Measurements from ENCODE around the gene SIPA1. TPM values are rescaled to one million over a fixed set of nuclear protein-coding genes. Genes with fewer than 3 reads are reported as not detected.

Gene SIPA1
- polyA plus RNA-seq, 4 donors = 21.7 to 45.2 (median 33.1) TPM

DNA sequence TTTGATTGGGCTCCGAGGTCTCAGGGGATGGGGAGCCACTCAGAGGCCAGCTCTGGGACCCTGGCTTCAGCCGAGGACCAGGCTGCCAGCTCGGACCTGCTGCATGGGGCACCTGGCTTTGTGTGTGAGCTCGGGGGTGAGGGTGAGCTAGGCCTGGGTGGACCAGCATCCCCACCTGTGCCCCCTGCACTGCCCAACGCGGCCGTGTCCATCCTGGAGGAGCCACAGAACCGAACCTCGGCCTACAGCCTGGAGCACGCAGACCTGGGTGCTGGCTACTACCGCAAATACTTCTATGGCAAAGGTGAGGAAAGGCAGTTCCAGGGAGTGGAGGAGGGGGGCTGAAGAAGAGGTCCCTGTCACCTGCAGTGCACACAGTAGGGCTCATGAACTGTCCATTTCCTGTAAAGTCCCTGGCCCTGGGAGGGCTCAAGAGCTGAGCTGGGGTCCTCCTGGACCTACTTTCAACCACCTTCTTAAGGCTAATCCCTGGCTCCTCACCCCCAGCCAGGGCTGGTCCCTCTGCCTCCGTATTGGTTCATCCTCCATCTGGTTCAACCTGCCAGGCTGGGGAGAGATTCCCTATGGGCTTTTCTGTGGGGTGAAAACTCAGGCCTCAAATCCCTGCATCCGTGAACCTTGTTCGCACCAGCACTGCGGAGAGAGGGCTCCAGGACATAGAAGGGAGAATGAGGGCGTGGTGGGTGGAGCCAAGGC, 3.6 kb downstream of the SIPA1 start:
- H3K4me1 ChIP-seq (ENCODE audit: control insufficient read depth in 3 of 3, insufficient read depth in 2 of 3, low read depth in 1 of 3, low read length in 2 of 3) = peaks cover 0 to 38% (median 2%) of the 10 kb centered on the region in 3 donors
- FAIRE-seq = no peak
- H3K9me3 ChIP-seq (ENCODE audit: control insufficient read depth in 2 of 2, insufficient read depth in 1 of 2, low read depth in 1 of 2, low read length in 1 of 2) = no peaks in the 10 kb centered on the region
- 70 to 76% (median 73%) methylated on average over 16 of the region's 16 CpGs for WGBS, 3 donors
- peaks cover 0 to 15% (median 0%) of the 10 kb centered on the region in 3 donors for H3K27me3 ChIP-seq (ENCODE audit: control insufficient read depth in 3 of 3, insufficient read depth in 3 of 3, low read length in 3 of 3)
- H3K4me3 ChIP-seq (ENCODE audit: low read depth in 1 of 3, low read length in 3 of 3) = peak overlapping the region in 2 of 3 donors; percentile 31 to 40
- H3K36me3 ChIP-seq (ENCODE audit: control insufficient read depth in 3 of 3, insufficient read depth in 2 of 3, low read depth in 1 of 3, low read length in 3 of 3) = peaks cover 3 to 59% (median 11%) of the 10 kb centered on the region in 3 donors
- DNase-seq = no peak
- peak overlapping the region in 1 of 3 donors; percentile 79 for H3K27ac ChIP-seq (ENCODE audit: low read depth in 1 of 3, low read length in 2 of 3)

GRCh38 chr11:65642014-65642671, 4.2 kb downstream of the SIPA1 start:
- Histone ChIP-seq H3K27me3 (ENCODE audit: control insufficient read depth in 3 of 3, insufficient read depth in 3 of 3, low read length in 3 of 3) (peaks cover 0 to 18% (median 0%) of the 10 kb centered on the region in 3 donors), H3K9me3 (ENCODE audit: control insufficient read depth in 2 of 2, insufficient read depth in 1 of 2, low read depth in 1 of 2, low read length in 1 of 2) (no peaks in the 10 kb centered on the region), H3K27ac (ENCODE audit: low read depth in 1 of 3, low read length in 2 of 3) (no peak overlapping the region), H3K4me3 (ENCODE audit: low read depth in 1 of 3, low read length in 3 of 3) (no peak overlapping the region), H3K4me1 (ENCODE audit: control insufficient read depth in 3 of 3, insufficient read depth in 2 of 3, low read depth in 1 of 3, low read length in 2 of 3) (peaks cover 0 to 38% (median 2%) of the 10 kb centered on the region in 3 donors), H3K36me3 (ENCODE audit: control insufficient read depth in 3 of 3, insufficient read depth in 2 of 3, low read depth in 1 of 3, low read length in 3 of 3) (peaks cover 0 to 52% (median 7%) of the 10 kb centered on the region in 3 donors)
- FAIRE-seq (no peak), DNase-seq (no peak)
- 24 to 55% (median 48%) methylated on average over 45 to 49 of the region's 49 CpGs for whole genome bisulfite sequencing, 3 donors

DNA sequence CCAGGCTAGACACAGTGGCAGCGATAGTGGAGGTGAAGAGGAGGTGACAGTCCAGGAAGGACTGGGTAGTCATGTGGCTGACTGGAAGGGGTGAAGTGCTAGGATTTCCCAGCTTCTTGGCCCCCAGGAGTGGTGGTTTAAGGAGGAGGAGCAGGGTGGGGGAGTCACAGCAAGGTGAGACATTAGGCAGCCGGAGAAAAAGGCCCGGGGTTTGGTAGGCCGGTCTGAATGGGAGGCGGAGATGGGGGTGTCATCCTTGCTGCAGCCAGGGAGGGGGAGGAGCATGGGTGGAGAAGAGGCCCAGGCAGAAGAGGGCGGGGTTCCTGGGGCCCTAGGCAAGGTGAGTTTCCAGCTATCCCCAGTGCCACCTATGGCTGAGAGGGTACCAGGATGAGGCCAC, 6.1 kb downstream of the SIPA1 start:
- H3K9me3 ChIP-seq (ENCODE audit: control insufficient read depth in 2 of 2, insufficient read depth in 1 of 2, low read depth in 1 of 2, low read length in 1 of 2) = no peaks in the 10 kb centered on the region
- H3K4me1 ChIP-seq (ENCODE audit: control insufficient read depth in 3 of 3, insufficient read depth in 2 of 3, low read depth in 1 of 3, low read length in 2 of 3) = peaks cover 0 to 25% (median 2%) of the 10 kb centered on the region in 3 donors
- DNase-seq = peak in 1 of 2 donors; percentile 70
- peaks cover 0 to 18% (median 0%) of the 10 kb centered on the region in 3 donors for H3K27me3 ChIP-seq (ENCODE audit: control insufficient read depth in 3 of 3, insufficient read depth in 3 of 3, low read length in 3 of 3)
- H3K36me3 ChIP-seq (ENCODE audit: control insufficient read depth in 3 of 3, insufficient read depth in 2 of 3, low read depth in 1 of 3, low read length in 3 of 3) = peaks cover 0 to 47% (median 7%) of the 10 kb centered on the region in 3 donors
- no peak overlapping the region for H3K4me3 ChIP-seq (ENCODE audit: low read depth in 1 of 3, low read length in 3 of 3)
- FAIRE-seq = no peak
- 19 to 57% (median 42%) methylated on average over 6 of the region's 6 CpGs for WGBS, 3 donors
- no peak overlapping the region for H3K27ac ChIP-seq (ENCODE audit: low read depth in 1 of 3, low read length in 2 of 3)

- DNase-seq (no peak), FAIRE-seq (no peak)
- Histone ChIP-seq H3K4me3 (ENCODE audit: low read depth in 1 of 3, low read length in 3 of 3) (no peak overlapping the region), H3K27ac (ENCODE audit: low read depth in 1 of 3, low read length in 2 of 3) (no peak overlapping the region), H3K36me3 (ENCODE audit: control insufficient read depth in 3 of 3, insufficient read depth in 2 of 3, low read depth in 1 of 3, low read length in 3 of 3) (peaks cover 0 to 53% (median 7%) of the 10 kb centered on the region in 3 donors), H3K27me3 (ENCODE audit: control insufficient read depth in 3 of 3, insufficient read depth in 3 of 3, low read length in 3 of 3) (peaks cover 0 to 18% (median 0%) of the 10 kb centered on the region in 3 donors), H3K9me3 (ENCODE audit: control insufficient read depth in 2 of 2, insufficient read depth in 1 of 2, low read depth in 1 of 2, low read length in 1 of 2) (no peaks in the 10 kb centered on the region), H3K4me1 (ENCODE audit: control insufficient read depth in 3 of 3, insufficient read depth in 2 of 3, low read depth in 1 of 3, low read length in 2 of 3) (peaks cover 0 to 25% (median 2%) of the 10 kb centered on the region in 3 donors)
- 82 to 92% (median 86%) methylated on average over 11 of the region's 11 CpGs for WGBS, 3 donors
Observed at GRCh38 chr11:65644837-65645236, 6.9 kb downstream of the SIPA1 start.

GRCh38 chr11:65645710-65646109, 7.8 kb downstream of the SIPA1 start:
- FAIRE-seq (no peak), DNase-seq (no peak)
- no peak overlapping the region for H3K27ac ChIP-seq (ENCODE audit: low read depth in 1 of 3, low read length in 2 of 3)
- H3K9me3 ChIP-seq (ENCODE audit: control insufficient read depth in 2 of 2, insufficient read depth in 1 of 2, low read depth in 1 of 2, low read length in 1 of 2) = no peaks in the 10 kb centered on the region
- WGBS, 3 donors = 58 to 67% (median 60%) methylated on average over 10 of the region's 10 CpGs
- peaks cover 0 to 57% (median 7%) of the 10 kb centered on the region in 3 donors for H3K36me3 ChIP-seq (ENCODE audit: control insufficient read depth in 3 of 3, insufficient read depth in 2 of 3, low read depth in 1 of 3, low read length in 3 of 3)
- H3K4me3 ChIP-seq (ENCODE audit: low read depth in 1 of 3, low read length in 3 of 3) = no peak overlapping the region
- H3K4me1 ChIP-seq (ENCODE audit: control insufficient read depth in 3 of 3, insufficient read depth in 2 of 3, low read depth in 1 of 3, low read length in 2 of 3) = peaks cover 0 to 25% (median 2%) of the 10 kb centered on the region in 3 donors
- peaks cover 0 to 18% (median 0%) of the 10 kb centered on the region in 3 donors for H3K27me3 ChIP-seq (ENCODE audit: control insufficient read depth in 3 of 3, insufficient read depth in 3 of 3, low read length in 3 of 3)

GRCh38 chr11:65646288-65646957, 8.5 kb downstream of the SIPA1 start:
- no peaks in the 10 kb centered on the region for H3K9me3 ChIP-seq (ENCODE audit: control insufficient read depth in 2 of 2, insufficient read depth in 1 of 2, low read depth in 1 of 2, low read length in 1 of 2)
- H3K4me1 ChIP-seq (ENCODE audit: control insufficient read depth in 3 of 3, insufficient read depth in 2 of 3, low read depth in 1 of 3, low read length in 2 of 3) = peaks cover 0 to 27% (median 2%) of the 10 kb centered on the region in 3 donors
- H3K4me3 ChIP-seq (ENCODE audit: low read depth in 1 of 3, low read length in 3 of 3) = peak overlapping the region in 2 of 3 donors; percentile 47 to 48
- DNase-seq (no peak), FAIRE-seq (no peak)
- WGBS, 3 donors = 73 to 85% (median 81%) methylated on average over 35 to 68 of the region's 68 CpGs
- H3K36me3 ChIP-seq (ENCODE audit: control insufficient read depth in 3 of 3, insufficient read depth in 2 of 3, low read depth in 1 of 3, low read length in 3 of 3) = peaks cover 0 to 60% (median 7%) of the 10 kb centered on the region in 3 donors
- H3K27me3 ChIP-seq (ENCODE audit: control insufficient read depth in 3 of 3, insufficient read depth in 3 of 3, low read length in 3 of 3) = peaks cover 0 to 16% (median 0%) of the 10 kb centered on the region in 3 donors
- no peak overlapping the region for H3K27ac ChIP-seq (ENCODE audit: low read depth in 1 of 3, low read length in 2 of 3)

GRCh38 chr11:65646958-65647701, 9.2 kb downstream of the SIPA1 start:
- peak overlapping the region in 1 of 3 donors; percentile 6 for H3K27ac ChIP-seq (ENCODE audit: low read depth in 1 of 3, low read length in 2 of 3)
- FAIRE-seq (no peak), DNase-seq (peak; percentile 74 to 87)
- no peaks in the 10 kb centered on the region for H3K9me3 ChIP-seq (ENCODE audit: control insufficient read depth in 2 of 2, insufficient read depth in 1 of 2, low read depth in 1 of 2, low read length in 1 of 2)
- WGBS, 3 donors = 18 to 47% (median 28%) methylated on average over 50 to 87 of the region's 87 CpGs
- H3K4me1 ChIP-seq (ENCODE audit: control insufficient read depth in 3 of 3, insufficient read depth in 2 of 3, low read depth in 1 of 3, low read length in 2 of 3) = peaks cover 2 to 34% (median 3%) of the 10 kb centered on the region in 3 donors
- peaks cover 0 to 55% (median 7%) of the 10 kb centered on the region in 3 donors for H3K36me3 ChIP-seq (ENCODE audit: control insufficient read depth in 3 of 3, insufficient read depth in 2 of 3, low read depth in 1 of 3, low read length in 3 of 3)
- peaks cover 0 to 9% (median 0%) of the 10 kb centered on the region in 3 donors for H3K27me3 ChIP-seq (ENCODE audit: control insufficient read depth in 3 of 3, insufficient read depth in 3 of 3, low read length in 3 of 3)
- peak overlapping the region in 2 of 3 donors; percentile 47 to 48 for H3K4me3 ChIP-seq (ENCODE audit: low read depth in 1 of 3, low read length in 3 of 3)

All from small intestine (tissue), 7 donors.